Mammary epithelial cell (primary cell): ENCODE data around the gene TPGS1.

Experiments
- EZH2 ChIP-seq: IDR thresholded peaks from 2 replicates; pipeline ENCODE4 v1.6.1; 2012; ENCODE audit warnings: low read length, inconsistent platforms, borderline replicate concordance
- TF ChIP-seq, protein P1 (sequence below), 2 donors: IDR thresholded peaks in 1 of 2; conservative IDR thresholded peaks in 1 of 2; 2 replicates each; pipeline ENCODE4 v1.5.1; 2011 to 2012; ENCODE audit warnings: inconsistent platforms in 2 of 2, low read length in 2 of 2, mild to moderate bottlenecking in 2 of 2, control low read depth in 1 of 2, low read depth in 1 of 2; ENCODE audit not compliant: insufficient read depth in 1 of 2; ENCODE audit errors: extremely low read depth in 1 of 2

DNA sequence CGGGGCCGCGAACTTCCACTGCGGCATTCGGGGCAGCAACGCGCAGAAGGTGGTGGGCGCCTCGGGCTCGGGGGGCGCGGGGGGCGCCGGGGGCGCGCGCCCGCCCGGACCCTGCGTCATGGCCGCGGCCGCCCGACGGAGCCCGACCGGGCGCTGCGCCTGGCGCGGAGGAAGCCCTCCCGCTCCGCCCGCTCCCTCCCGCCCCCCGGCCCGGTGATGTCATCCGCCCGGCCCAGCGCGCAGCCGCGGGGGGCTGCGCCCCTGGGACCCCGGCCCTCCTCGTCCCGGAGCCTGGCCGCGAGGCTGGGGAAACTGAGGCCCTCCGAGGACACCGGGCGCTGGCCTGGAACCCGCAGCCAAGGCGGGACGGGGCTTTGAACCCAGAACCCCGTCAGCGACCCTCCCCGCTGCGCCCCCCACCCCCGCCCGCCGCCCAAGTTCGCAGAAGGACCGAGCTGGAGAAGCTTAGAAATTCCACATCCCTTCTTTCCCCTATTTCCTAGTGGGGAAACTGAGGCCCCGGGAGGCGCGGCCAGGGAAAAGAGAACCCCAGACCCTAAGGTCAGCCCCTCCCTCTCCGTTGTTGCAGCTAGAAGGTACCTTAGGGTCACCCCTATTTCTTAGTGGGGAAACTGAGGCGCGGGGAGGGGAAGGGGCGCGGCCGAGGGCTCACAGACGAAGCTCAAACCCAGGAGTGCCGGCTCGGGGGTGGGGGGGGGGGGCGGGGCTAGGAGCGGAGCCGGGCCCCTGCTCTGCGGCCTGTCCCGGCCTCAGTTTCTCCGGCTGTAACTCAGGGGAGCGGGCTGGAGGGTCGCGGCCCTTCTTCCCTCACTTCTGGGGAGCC, 46.2 kb upstream of the TPGS1 start, which contains the start of gene SHC2:
- TF ChIP-seq, protein P1, sequence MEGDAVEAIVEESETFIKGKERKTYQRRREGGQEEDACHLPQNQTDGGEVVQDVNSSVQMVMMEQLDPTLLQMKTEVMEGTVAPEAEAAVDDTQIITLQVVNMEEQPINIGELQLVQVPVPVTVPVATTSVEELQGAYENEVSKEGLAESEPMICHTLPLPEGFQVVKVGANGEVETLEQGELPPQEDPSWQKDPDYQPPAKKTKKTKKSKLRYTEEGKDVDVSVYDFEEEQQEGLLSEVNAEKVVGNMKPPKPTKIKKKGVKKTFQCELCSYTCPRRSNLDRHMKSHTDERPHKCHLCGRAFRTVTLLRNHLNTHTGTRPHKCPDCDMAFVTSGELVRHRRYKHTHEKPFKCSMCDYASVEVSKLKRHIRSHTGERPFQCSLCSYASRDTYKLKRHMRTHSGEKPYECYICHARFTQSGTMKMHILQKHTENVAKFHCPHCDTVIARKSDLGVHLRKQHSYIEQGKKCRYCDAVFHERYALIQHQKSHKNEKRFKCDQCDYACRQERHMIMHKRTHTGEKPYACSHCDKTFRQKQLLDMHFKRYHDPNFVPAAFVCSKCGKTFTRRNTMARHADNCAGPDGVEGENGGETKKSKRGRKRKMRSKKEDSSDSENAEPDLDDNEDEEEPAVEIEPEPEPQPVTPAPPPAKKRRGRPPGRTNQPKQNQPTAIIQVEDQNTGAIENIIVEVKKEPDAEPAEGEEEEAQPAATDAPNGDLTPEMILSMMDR (conservative IDR thresholded peaks at IDR 0.05 in 1 of 2, IDR thresholded peaks at IDR 0.05 in 1 of 2; ENCODE audit: extremely low read depth in 1 of 2, insufficient read depth in 1 of 2, low read depth in 1 of 2, low read length in 2 of 2), result no peak
- TF ChIP-seq EZH2, result no peak
